Esophagus muscularis mucosa (tissue), 4 donors: ENCODE measurements around the gene PPP1R12A. TPM values are rescaled to one million over a fixed set of nuclear protein-coding genes. Genes with fewer than 3 reads are reported as not detected.

Experiments used
- DNase-seq: peaks from one replicate; pipeline ENCODE4 v3.0.0-alpha.2; 2017; ENCODE audit errors: extremely low spot score
- H3K27ac ChIP-seq, 4 donors: fragments of 200-600 bp; sonication (generic); replicated peaks in 1 of 4; 1 replicate in 3 of 4; 2 replicates in 1 of 4; pipeline ENCODE4 v1.5.1; 2016 to 2019; ENCODE audit warnings: mild to moderate bottlenecking in 1 of 4
- H3K27me3 ChIP-seq, 4 donors: fragments of 200-600 bp; sonication (generic); one replicate each; pipeline versions ENCODE4 v1.5.1 to v1.6.0; 2016 to 2019
- H3K36me3 ChIP-seq, 4 donors: fragments of 200-600 bp; sonication (generic); one replicate each; pipeline ENCODE4 v1.5.1; 2016 to 2019
- H3K4me1 ChIP-seq, 4 donors: fragments of 200-600 bp; sonication (generic); one replicate each; pipeline ENCODE4 v1.5.1; 2016 to 2019
- H3K4me3 ChIP-seq, 4 donors: fragments of 200-600 bp; sonication (generic); 1 replicate in 2 of 4; 2 replicates in 2 of 4; pipeline ENCODE4 v1.5.1; 2016 to 2019; ENCODE audit warnings: mild to moderate bottlenecking in 4 of 4, moderate library complexity in 1 of 4
- H3K9me3 ChIP-seq, 4 donors: fragments of 200-600 bp; sonication (generic); 1 replicate in 3 of 4; 2 replicates in 1 of 4; pipeline ENCODE4 v1.5.1; 2016 to 2019
- EP300 ChIP-seq: sonication (generic); formaldehyde crosslinking; IDR thresholded peaks from one replicate; pipeline ENCODE4 v1.6.1; 2017; ENCODE audit warnings: antibody characterized with exemption
- POLR2A ChIP-seq: fragments of 450-650 bp; IDR thresholded peaks from one replicate; pipeline ENCODE4 v1.6.1; 2017; ENCODE audit warnings: antibody characterized with exemption, moderate library complexity, mild to moderate bottlenecking, low read depth
- POLR2AphosphoS5 ChIP-seq, 2 donors: sonication (generic); formaldehyde crosslinking; IDR thresholded peaks; one replicate each; pipeline ENCODE4 v1.6.1; 2017; ENCODE audit warnings: antibody characterized with exemption in 2 of 2
- WGBS: methylation state at CpG from one replicate; pipeline ENCODE4 v1.1.5; 2018; 5-methylcytosine and 5-hydroxymethylcytosine counted together
- intact Hi-C: fragments of 100-400 bp; cut with DNase I; formaldehyde crosslinking; loops from one replicate; pipeline ENCODE4 v1.15.1; 2023
- total RNA-seq, 4 donors: library from RNA; depleted of rRNA; stranded (reverse); fragments of >200 nt; gene quantifications; one replicate each; pipeline versions ENCODE4 v1.1.0 to v1.2.1, GENCODE V29; 2016
- TF ChIP-seq, protein P1 (sequence below), 3 experiments: fragments of 200-600 bp in 2 of 3; fragments of 450-650 bp in 1 of 3; sonication (generic) in 2 of 3; IDR thresholded peaks; one replicate each; pipeline ENCODE4 v1.5.1; 2017 to 2019; ENCODE audit warnings: antibody characterized with exemption in 3 of 3, mild to moderate bottlenecking in 2 of 3, moderate library complexity in 1 of 3

PPP1R12A gene
- total RNA-seq, 4 donors from 2014 or later, result 441 to 691 (median 542) TPM

DNA sequence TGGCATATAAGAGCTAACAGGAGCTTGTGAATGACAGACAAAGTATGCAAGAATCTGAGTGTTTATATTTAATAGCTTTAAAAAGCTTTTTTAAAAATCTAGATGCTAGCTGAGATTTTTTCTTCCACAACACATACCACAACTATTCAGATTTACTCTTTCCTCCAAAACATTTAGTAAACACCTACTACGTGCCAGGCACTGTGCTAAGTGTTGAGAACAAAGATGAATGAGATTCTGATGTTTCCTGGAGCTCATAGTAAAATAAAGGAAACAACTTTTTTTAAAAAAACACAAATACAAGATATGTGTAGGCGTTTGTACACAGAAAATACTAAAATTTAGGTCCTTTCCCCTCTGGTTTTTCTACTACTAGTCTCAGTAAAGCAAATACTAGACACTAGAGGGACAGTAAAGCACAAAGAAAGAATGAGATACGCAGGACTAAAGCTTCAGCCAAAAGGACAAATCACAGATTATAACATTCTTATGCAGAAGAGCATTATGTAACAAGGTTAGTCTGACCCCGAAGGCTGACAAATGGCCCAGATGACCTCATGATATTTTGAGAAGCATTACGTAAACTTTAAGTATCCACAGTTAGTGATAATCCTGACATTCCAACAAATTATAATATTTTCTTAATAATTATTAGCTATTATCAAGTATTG is 165.6 kb downstream of the PPP1R12A start:
- no peak for DNase-seq

DNA sequence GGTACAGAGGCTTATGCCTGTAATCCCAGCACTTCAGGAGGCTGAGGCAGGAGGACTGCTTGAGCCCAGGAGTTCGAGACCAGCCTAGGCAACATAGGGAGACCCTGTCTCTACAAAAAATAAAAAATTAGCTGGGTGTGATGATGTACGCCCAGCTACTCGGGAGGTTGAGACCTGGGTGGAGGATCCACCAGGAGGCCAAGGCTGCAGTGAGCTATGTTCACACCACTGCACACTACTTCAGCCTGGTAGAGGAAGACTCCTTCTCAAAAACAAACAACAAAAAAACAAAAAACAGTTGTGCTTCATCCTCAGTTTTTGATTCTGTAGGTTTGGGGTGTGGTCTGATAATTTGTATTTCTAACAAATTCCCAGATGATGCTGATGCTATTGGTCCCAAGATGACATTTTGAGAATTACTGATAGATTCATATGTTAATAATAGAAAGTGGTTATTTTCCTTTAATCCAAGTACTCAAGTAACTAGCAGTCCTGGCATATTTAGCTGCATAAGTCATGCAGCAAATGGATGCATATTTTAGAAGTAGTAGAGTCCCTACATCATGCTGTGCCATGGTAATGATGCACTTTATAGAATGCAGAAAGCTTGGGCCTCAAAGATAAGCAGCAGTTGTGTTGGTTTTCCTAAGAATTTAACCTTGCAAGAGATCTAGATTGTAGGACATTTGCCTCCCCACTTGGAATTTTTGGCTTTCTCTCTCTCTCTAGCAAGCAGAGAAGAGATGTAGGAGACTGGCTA is 168.0 kb downstream of the PPP1R12A start:
- no peak for DNase-seq
- Histone ChIP-seq H3K27ac (no peak overlapping the region), H3K27me3 (no peaks in the 10 kb centered on the region), H3K36me3 (peaks cover 0 to 5% (median 0%) of the 10 kb centered on the region in 4 donors), H3K4me3 (no peak overlapping the region), H3K4me1 (peaks cover 3 to 34% (median 21%) of the 10 kb centered on the region in 4 donors), H3K9me3 (no peaks in the 10 kb centered on the region)
- WGBS, result 92% methylated on average over 3 of the region's 3 CpGs
- no peak for TF ChIP-seq EP300
- TF ChIP-seq POLR2AphosphoS5 (IDR thresholded peaks at IDR 0.05), result no peak
- TF ChIP-seq, protein P1, sequence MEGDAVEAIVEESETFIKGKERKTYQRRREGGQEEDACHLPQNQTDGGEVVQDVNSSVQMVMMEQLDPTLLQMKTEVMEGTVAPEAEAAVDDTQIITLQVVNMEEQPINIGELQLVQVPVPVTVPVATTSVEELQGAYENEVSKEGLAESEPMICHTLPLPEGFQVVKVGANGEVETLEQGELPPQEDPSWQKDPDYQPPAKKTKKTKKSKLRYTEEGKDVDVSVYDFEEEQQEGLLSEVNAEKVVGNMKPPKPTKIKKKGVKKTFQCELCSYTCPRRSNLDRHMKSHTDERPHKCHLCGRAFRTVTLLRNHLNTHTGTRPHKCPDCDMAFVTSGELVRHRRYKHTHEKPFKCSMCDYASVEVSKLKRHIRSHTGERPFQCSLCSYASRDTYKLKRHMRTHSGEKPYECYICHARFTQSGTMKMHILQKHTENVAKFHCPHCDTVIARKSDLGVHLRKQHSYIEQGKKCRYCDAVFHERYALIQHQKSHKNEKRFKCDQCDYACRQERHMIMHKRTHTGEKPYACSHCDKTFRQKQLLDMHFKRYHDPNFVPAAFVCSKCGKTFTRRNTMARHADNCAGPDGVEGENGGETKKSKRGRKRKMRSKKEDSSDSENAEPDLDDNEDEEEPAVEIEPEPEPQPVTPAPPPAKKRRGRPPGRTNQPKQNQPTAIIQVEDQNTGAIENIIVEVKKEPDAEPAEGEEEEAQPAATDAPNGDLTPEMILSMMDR (IDR thresholded peaks at IDR 0.05), result no peak
- TF ChIP-seq POLR2A, result no peak
- intact Hi-C loops, result no loop called here

More for the DNA sequence above, 165.6 kb downstream of the PPP1R12A start:
- no peak overlapping the region for H3K27ac ChIP-seq
- peaks cover 3 to 34% (median 23%) of the 10 kb centered on the region in 4 donors for H3K4me1 ChIP-seq
- intact Hi-C loops, result no loop called here
- 58% methylated on average over 5 of the region's 5 CpGs for WGBS
- no peak for TF ChIP-seq POLR2AphosphoS5 (IDR thresholded peaks at IDR 0.05)
- TF ChIP-seq POLR2A, result no peak
- TF ChIP-seq, protein P1 (IDR thresholded peaks at IDR 0.05), result no peak
- no peak for TF ChIP-seq EP300
- no peaks in the 10 kb centered on the region for H3K9me3 ChIP-seq
- H3K27me3 ChIP-seq, result no peaks in the 10 kb centered on the region
- no peak overlapping the region for H3K4me3 ChIP-seq
- peaks cover 0 to 17% (median 0%) of the 10 kb centered on the region in 4 donors for H3K36me3 ChIP-seq

DNA sequence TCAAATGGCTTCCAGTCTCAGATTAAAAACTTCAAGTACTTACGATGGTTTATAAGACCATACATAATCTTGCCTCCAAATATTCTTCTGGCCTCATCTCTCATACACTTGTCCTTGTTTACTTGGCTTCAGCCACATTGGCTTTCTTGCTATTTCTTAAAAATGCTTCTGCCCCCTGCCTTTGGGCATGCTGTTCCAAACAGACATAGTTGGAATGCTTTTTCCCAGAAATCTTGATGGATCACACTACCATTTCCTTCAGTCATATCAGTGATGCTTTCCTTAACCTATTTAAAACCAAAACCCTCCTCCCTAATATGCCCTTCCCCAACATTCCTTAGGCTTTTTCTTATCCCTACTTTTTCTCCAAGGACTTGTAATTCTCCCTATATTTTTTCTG is 169.7 kb downstream of the PPP1R12A start:
- Histone ChIP-seq H3K4me1 (peaks cover 3 to 26% (median 13%) of the 10 kb centered on the region in 4 donors), H3K36me3 (no peaks in the 10 kb centered on the region), H3K9me3 (no peaks in the 10 kb centered on the region), H3K27me3 (no peaks in the 10 kb centered on the region), H3K4me3 (no peak overlapping the region), H3K27ac (no peak overlapping the region)
- no peak for TF ChIP-seq POLR2AphosphoS5 (IDR thresholded peaks at IDR 0.05)
- TF ChIP-seq, protein P1 (IDR thresholded peaks at IDR 0.05), result no peak
- no peak for TF ChIP-seq POLR2A
- no peak for TF ChIP-seq EP300
- intact Hi-C loops, result no loop called here
- no peak for DNase-seq
- 71% methylated on average over 1 of the region's 1 CpG for WGBS

DNA sequence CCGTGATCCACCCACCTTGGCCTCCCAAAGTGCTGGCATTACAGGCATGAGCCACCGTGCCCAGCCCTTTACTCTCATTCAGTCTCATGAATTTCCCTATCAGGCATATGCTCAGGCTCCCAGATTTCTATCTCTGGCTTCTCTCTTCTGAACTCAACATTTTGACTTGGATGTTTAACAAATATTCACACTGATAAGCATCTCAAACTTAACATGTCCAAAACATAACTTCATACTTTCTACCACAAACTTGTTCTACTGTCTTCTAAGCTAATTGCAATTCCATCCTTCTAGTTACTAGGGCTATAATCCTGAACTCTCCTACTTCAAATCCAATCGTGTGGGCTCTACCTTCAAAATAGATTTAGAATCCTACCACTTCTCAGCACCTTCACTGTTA is 170.3 kb downstream of the PPP1R12A start:
- H3K4me1 ChIP-seq, result peaks cover 0 to 21% (median 9%) of the 10 kb centered on the region in 4 donors
- TF ChIP-seq, protein P1 (IDR thresholded peaks at IDR 0.05), result no peak
- TF ChIP-seq EP300 (no peak), POLR2AphosphoS5 (IDR thresholded peaks at IDR 0.05) (no peak), POLR2A (no peak)
- H3K9me3 ChIP-seq, result no peaks in the 10 kb centered on the region
- no peak overlapping the region for H3K4me3 ChIP-seq
- H3K27me3 ChIP-seq, result no peaks in the 10 kb centered on the region
- H3K36me3 ChIP-seq, result no peaks in the 10 kb centered on the region
- intact Hi-C loops, result no loop called here
- DNase-seq, result no peak
- no peak overlapping the region for H3K27ac ChIP-seq
- WGBS, result 81% methylated on average over 3 of the region's 3 CpGs
